T-helper 1 cell treated with Interleukin-12 subunit alpha and Interleukin-12 subunit beta and Interleukin-4 antibody, amounts not matched to agents 30 μg/mL and 1 μg/mL, for 36 hours (primary cell): ENCODE results near the gene FBXO31.
A peak's percentile ranks its signal among the peaks of the same experiment; 100 is the strongest.

Experiments
- H3K27ac Mint-ChIP-seq: one replicate; pipeline ENCODE4 v1.8.0; 2021; ENCODE audit warnings: mild to moderate bottlenecking, mixed read lengths
- H3K27me3 Mint-ChIP-seq: one replicate; pipeline ENCODE4 v1.8.0; 2021; ENCODE audit warnings: low read depth, mixed read lengths
- H3K36me3 Mint-ChIP-seq: one replicate; pipeline ENCODE4 v1.8.0; 2021; ENCODE audit warnings: low read depth, mixed read lengths
- H3K4me1 Mint-ChIP-seq: one replicate; pipeline ENCODE4 v1.8.0; 2021; ENCODE audit warnings: low read depth, mixed read lengths
- H3K4me3 Mint-ChIP-seq: one replicate; pipeline ENCODE4 v1.8.0; 2021; ENCODE audit warnings: mild to moderate bottlenecking, moderate library complexity, mixed read lengths
- H3K9me3 Mint-ChIP-seq: one replicate; pipeline ENCODE4 v1.8.0; 2021; ENCODE audit warnings: mixed read lengths

FBXO31 gene

GRCh38 chr16:87416826-87417527 lies 33.4 kb upstream of the FBXO31 start:
- Mint-ChIP-seq H3K36me3 (no peaks in the 10 kb centered on the region), H3K4me1 (no peaks in the 10 kb centered on the region), H3K27me3 (no peaks in the 10 kb centered on the region), H3K9me3 (no peaks in the 10 kb centered on the region), H3K27ac (no peak overlapping the region), H3K4me3 (no peak overlapping the region)

- no peaks in the 10 kb centered on the region for H3K9me3 Mint-ChIP-seq
- no peaks in the 10 kb centered on the region for H3K36me3 Mint-ChIP-seq
- no peaks in the 10 kb centered on the region for H3K27me3 Mint-ChIP-seq
- H3K27ac Mint-ChIP-seq: no peak overlapping the region
- H3K4me3 Mint-ChIP-seq: no peak overlapping the region
- no peaks in the 10 kb centered on the region for H3K4me1 Mint-ChIP-seq
Measured at GRCh38 chr16:87415441-87415840, 31.9 kb upstream of the FBXO31 start.

GRCh38 chr16:87414251-87414680 lies 30.7 kb upstream of the FBXO31 start:
- H3K27ac Mint-ChIP-seq: no peak overlapping the region

GRCh38 chr16:87412996-87413421 lies 29.4 kb upstream of the FBXO31 start:
- H3K9me3 Mint-ChIP-seq: no peaks in the 10 kb centered on the region
- no peak overlapping the region for H3K4me3 Mint-ChIP-seq
- H3K4me1 Mint-ChIP-seq: peaks cover 2% of the 10 kb centered on the region
- H3K27me3 Mint-ChIP-seq: no peaks in the 10 kb centered on the region
- H3K27ac Mint-ChIP-seq: no peak overlapping the region
- H3K36me3 Mint-ChIP-seq: peaks cover 4% of the 10 kb centered on the region

More at GRCh38 chr16:87414251-87414680, 30.7 kb upstream of the FBXO31 start:
- Mint-ChIP-seq H3K27me3 (no peaks in the 10 kb centered on the region), H3K9me3 (no peaks in the 10 kb centered on the region), H3K36me3 (no peaks in the 10 kb centered on the region), H3K4me3 (no peak overlapping the region), H3K4me1 (no peaks in the 10 kb centered on the region)

- Mint-ChIP-seq H3K36me3 (peaks cover 4% of the 10 kb centered on the region), H3K27me3 (no peaks in the 10 kb centered on the region), H3K4me1 (peaks cover 2% of the 10 kb centered on the region), H3K4me3 (no peak overlapping the region), H3K9me3 (no peaks in the 10 kb centered on the region), H3K27ac (no peak overlapping the region)
Measured at GRCh38 chr16:87412371-87412995, 28.9 kb upstream of the FBXO31 start.

GRCh38 chr16:87411375-87412271 lies 28.0 kb upstream of the FBXO31 start:
- Mint-ChIP-seq H3K4me1 (peaks cover 2% of the 10 kb centered on the region), H3K27ac (no peak overlapping the region), H3K27me3 (no peaks in the 10 kb centered on the region), H3K4me3 (no peak overlapping the region), H3K36me3 (peaks cover 6% of the 10 kb centered on the region), H3K9me3 (no peaks in the 10 kb centered on the region)

GRCh38 chr16:87410968-87411367 lies 27.4 kb upstream of the FBXO31 start:
- peaks cover 2% of the 10 kb centered on the region for H3K4me1 Mint-ChIP-seq
- H3K9me3 Mint-ChIP-seq: no peaks in the 10 kb centered on the region
- H3K27me3 Mint-ChIP-seq: no peaks in the 10 kb centered on the region
- peaks cover 6% of the 10 kb centered on the region for H3K36me3 Mint-ChIP-seq
- peak overlapping the region; percentile 20 for H3K27ac Mint-ChIP-seq
- no peak overlapping the region for H3K4me3 Mint-ChIP-seq

GRCh38 chr16:87410530-87410929 lies 27.0 kb upstream of the FBXO31 start:
- peak overlapping the region; percentile 20 for H3K27ac Mint-ChIP-seq
- no peaks in the 10 kb centered on the region for H3K9me3 Mint-ChIP-seq
- no peaks in the 10 kb centered on the region for H3K27me3 Mint-ChIP-seq
- no peak overlapping the region for H3K4me3 Mint-ChIP-seq
- H3K36me3 Mint-ChIP-seq: peaks cover 6% of the 10 kb centered on the region
- H3K4me1 Mint-ChIP-seq: peaks cover 2% of the 10 kb centered on the region

GRCh38 chr16:87409781-87410180 lies 26.2 kb upstream of the FBXO31 start:
- Mint-ChIP-seq H3K27me3 (no peaks in the 10 kb centered on the region), H3K4me1 (peaks cover 2% of the 10 kb centered on the region), H3K36me3 (peaks cover 7% of the 10 kb centered on the region), H3K4me3 (no peak overlapping the region), H3K9me3 (no peaks in the 10 kb centered on the region), H3K27ac (no peak overlapping the region)

- Mint-ChIP-seq H3K36me3 (peaks cover 7% of the 10 kb centered on the region), H3K9me3 (no peaks in the 10 kb centered on the region), H3K27ac (no peak overlapping the region), H3K4me3 (no peak overlapping the region), H3K4me1 (peaks cover 2% of the 10 kb centered on the region), H3K27me3 (no peaks in the 10 kb centered on the region)
Measured at GRCh38 chr16:87409153-87409552, 25.6 kb upstream of the FBXO31 start.

GRCh38 chr16:87407511-87408112 lies 24.0 kb upstream of the FBXO31 start:
- no peaks in the 10 kb centered on the region for H3K9me3 Mint-ChIP-seq

GRCh38 chr16:87406495-87407088 lies 23.0 kb upstream of the FBXO31 start:
- Mint-ChIP-seq H3K9me3 (no peaks in the 10 kb centered on the region), H3K4me3 (no peak overlapping the region), H3K4me1 (peaks cover 2% of the 10 kb centered on the region), H3K27me3 (no peaks in the 10 kb centered on the region), H3K27ac (no peak overlapping the region), H3K36me3 (peaks cover 16% of the 10 kb centered on the region)

More at GRCh38 chr16:87407511-87408112, 24.0 kb upstream of the FBXO31 start:
- no peaks in the 10 kb centered on the region for H3K27me3 Mint-ChIP-seq
- peaks cover 12% of the 10 kb centered on the region for H3K36me3 Mint-ChIP-seq
- H3K4me1 Mint-ChIP-seq: peaks cover 2% of the 10 kb centered on the region
- H3K27ac Mint-ChIP-seq: no peak overlapping the region
- H3K4me3 Mint-ChIP-seq: no peak overlapping the region

- H3K36me3 Mint-ChIP-seq: peaks cover 21% of the 10 kb centered on the region
- peaks cover 4% of the 10 kb centered on the region for H3K4me1 Mint-ChIP-seq
- no peaks in the 10 kb centered on the region for H3K9me3 Mint-ChIP-seq
- H3K27ac Mint-ChIP-seq: no peak overlapping the region
- no peak overlapping the region for H3K4me3 Mint-ChIP-seq
- H3K27me3 Mint-ChIP-seq: no peaks in the 10 kb centered on the region
Measured at GRCh38 chr16:87404764-87405625, 21.4 kb upstream of the FBXO31 start.
